WTC11 (cell line): ENCODE data around the gene CYP2A6.
"Not testable (repeated sequence)": the region's sequence is repeated elsewhere in the genome, so short reads cannot be mapped to it uniquely, and the experiment has no call there.

ENCODE experiments used
- CREB1 ChIP-seq: sonication (generic); formaldehyde crosslinking; IDR thresholded peaks from 2 replicates; pipeline ENCODE4 v1.8.0; 2023; ENCODE audit warnings: mild to moderate bottlenecking, missing genetic modification reagents
- ESRRA ChIP-seq: sonication (generic); formaldehyde crosslinking; IDR thresholded peaks from 2 replicates; pipeline ENCODE4 v1.8.1; 2022; ENCODE audit warnings: mild to moderate bottlenecking, missing genetic modification reagents, borderline replicate concordance
- PREB ChIP-seq: sonication (generic); formaldehyde crosslinking; IDR thresholded peaks from 2 replicates; pipeline ENCODE4 v1.8.1; 2022; ENCODE audit warnings: mild to moderate bottlenecking, missing genetic modification reagents, moderate library complexity, borderline replicate concordance
- USF2 ChIP-seq: sonication (generic); formaldehyde crosslinking; IDR thresholded peaks from 2 replicates; pipeline ENCODE4 v1.8.1; 2023; ENCODE audit warnings: mild to moderate bottlenecking, missing genetic modification reagents, moderate library complexity
- ZNF281 ChIP-seq: sonication (generic); formaldehyde crosslinking; IDR thresholded peaks from 2 replicates; pipeline ENCODE4 v1.8.0; 2023; ENCODE audit warnings: mild to moderate bottlenecking, missing genetic modification reagents
- TF ChIP-seq, protein P1 (sequence below): fragments of 200-600 bp; IDR thresholded peaks from 2 replicates; pipeline ENCODE4 v1.8.0; 2022; ENCODE audit warnings: antibody characterized with exemption
- TF ChIP-seq, protein P2 (sequence below): sonication (generic); formaldehyde crosslinking; IDR thresholded peaks from 2 replicates; pipeline ENCODE4 v1.8.0; 2022; ENCODE audit warnings: mild to moderate bottlenecking, missing genetic modification reagents
- TF ChIP-seq, protein P3 (sequence below): sonication (generic); formaldehyde crosslinking; IDR thresholded peaks from 2 replicates; pipeline ENCODE4 v1.8.0; 2022; ENCODE audit warnings: mild to moderate bottlenecking, missing genetic modification reagents
- TF ChIP-seq, protein P4 (sequence below): sonication (generic); formaldehyde crosslinking; IDR thresholded peaks from 2 replicates; pipeline ENCODE4 v1.8.0; 2022; ENCODE audit warnings: mild to moderate bottlenecking, missing genetic modification reagents

DNA sequence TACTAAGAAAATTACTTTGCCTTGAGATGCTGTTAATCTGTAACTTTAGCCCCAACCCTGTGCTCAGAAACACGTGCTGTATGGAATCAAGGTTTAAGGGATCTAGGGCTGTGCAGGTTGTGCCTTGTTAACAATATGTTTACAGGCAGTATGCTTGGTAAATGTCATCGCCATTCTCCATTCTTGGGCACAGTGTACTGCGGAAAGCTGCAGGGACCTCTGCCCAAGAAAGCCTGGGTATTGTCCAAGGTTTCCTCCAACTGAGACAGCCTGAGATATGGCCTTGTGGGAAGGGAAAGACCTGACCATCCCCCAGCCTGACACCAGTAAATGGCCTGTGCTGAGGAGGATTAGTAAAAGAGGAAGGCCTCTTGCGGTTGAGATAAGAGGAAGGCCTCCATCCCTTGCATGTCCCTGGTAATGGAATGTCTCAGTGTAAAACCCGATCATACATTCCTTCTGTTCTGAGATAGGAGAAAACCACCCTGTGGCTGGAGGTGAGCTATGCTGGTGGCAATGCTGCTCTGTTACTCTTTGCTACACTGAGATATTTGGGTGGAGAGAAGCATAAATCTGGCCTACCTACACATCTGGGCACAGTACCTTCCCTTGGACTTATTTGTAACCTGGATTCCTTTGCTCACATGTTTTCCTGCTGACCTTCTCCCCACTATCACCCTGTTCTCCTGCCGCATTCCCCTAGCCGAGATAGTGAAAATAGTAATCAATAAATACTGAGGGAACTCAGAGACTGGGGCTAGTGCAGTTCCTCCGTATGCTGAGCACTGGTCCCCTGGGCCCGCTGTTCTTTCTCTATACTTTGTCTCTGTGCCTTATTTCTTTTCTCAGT, 27.3 kb downstream of the CYP2A6 start:
- TF ChIP-seq, protein P1, sequence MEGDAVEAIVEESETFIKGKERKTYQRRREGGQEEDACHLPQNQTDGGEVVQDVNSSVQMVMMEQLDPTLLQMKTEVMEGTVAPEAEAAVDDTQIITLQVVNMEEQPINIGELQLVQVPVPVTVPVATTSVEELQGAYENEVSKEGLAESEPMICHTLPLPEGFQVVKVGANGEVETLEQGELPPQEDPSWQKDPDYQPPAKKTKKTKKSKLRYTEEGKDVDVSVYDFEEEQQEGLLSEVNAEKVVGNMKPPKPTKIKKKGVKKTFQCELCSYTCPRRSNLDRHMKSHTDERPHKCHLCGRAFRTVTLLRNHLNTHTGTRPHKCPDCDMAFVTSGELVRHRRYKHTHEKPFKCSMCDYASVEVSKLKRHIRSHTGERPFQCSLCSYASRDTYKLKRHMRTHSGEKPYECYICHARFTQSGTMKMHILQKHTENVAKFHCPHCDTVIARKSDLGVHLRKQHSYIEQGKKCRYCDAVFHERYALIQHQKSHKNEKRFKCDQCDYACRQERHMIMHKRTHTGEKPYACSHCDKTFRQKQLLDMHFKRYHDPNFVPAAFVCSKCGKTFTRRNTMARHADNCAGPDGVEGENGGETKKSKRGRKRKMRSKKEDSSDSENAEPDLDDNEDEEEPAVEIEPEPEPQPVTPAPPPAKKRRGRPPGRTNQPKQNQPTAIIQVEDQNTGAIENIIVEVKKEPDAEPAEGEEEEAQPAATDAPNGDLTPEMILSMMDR = not testable (repeated sequence)
- not testable (repeated sequence) for TF ChIP-seq PREB (CRISPR knock-in tag); ESRRA (CRISPR knock-in tag); CREB1; ZNF281 (CRISPR knock-in tag); USF2 (CRISPR knock-in tag)
- TF ChIP-seq, protein P2, sequence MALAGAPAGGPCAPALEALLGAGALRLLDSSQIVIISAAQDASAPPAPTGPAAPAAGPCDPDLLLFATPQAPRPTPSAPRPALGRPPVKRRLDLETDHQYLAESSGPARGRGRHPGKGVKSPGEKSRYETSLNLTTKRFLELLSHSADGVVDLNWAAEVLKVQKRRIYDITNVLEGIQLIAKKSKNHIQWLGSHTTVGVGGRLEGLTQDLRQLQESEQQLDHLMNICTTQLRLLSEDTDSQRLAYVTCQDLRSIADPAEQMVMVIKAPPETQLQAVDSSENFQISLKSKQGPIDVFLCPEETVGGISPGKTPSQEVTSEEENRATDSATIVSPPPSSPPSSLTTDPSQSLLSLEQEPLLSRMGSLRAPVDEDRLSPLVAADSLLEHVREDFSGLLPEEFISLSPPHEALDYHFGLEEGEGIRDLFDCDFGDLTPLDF (CRISPR knock-in tag) = not testable (repeated sequence)
- TF ChIP-seq, protein P3, sequence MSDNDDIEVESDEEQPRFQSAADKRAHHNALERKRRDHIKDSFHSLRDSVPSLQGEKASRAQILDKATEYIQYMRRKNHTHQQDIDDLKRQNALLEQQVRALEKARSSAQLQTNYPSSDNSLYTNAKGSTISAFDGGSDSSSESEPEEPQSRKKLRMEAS (CRISPR knock-in tag) = not testable (repeated sequence)
- TF ChIP-seq, protein P4, sequence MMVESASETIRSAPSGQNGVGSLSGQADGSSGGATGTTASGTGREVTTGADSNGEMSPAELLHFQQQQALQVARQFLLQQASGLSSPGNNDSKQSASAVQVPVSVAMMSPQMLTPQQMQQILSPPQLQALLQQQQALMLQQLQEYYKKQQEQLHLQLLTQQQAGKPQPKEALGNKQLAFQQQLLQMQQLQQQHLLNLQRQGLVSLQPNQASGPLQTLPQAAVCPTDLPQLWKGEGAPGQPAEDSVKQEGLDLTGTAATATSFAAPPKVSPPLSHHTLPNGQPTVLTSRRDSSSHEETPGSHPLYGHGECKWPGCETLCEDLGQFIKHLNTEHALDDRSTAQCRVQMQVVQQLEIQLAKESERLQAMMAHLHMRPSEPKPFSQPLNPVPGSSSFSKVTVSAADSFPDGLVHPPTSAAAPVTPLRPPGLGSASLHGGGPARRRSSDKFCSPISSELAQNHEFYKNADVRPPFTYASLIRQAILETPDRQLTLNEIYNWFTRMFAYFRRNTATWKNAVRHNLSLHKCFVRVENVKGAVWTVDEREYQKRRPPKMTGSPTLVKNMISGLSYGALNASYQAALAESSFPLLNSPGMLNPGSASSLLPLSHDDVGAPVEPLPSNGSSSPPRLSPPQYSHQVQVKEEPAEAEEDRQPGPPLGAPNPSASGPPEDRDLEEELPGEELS (CRISPR knock-in tag) = not testable (repeated sequence)
